Measurements from ENCODE around the gene RHBDD1.

The RHBDD1 gene

GRCh38 chr2:226943862-226944620 is 108.2 kb downstream of the RHBDD1 start:
- no peak for DNase-seq

GRCh38 chr2:226953206-226953605 is 117.4 kb downstream of the RHBDD1 start:
- DNase-seq = no peak

GRCh38 chr2:226953826-226954225 is 118.0 kb downstream of the RHBDD1 start:
- DNase-seq = no peak

GRCh38 chr2:226956659-226957058 is 120.8 kb downstream of the RHBDD1 start:
- DNase-seq = no peak

GRCh38 chr2:226959418-226959817 is 123.6 kb downstream of the RHBDD1 start:
- DNase-seq = no peak

- no peak for DNase-seq
Measured at GRCh38 chr2:226962176-226962773, 126.4 kb downstream of the RHBDD1 start.

GRCh38 chr2:226963528-226963927 is 127.7 kb downstream of the RHBDD1 start:
- DNase-seq = no peak

- DNase-seq = no peak
Measured at GRCh38 chr2:226965376-226965775, 129.5 kb downstream of the RHBDD1 start.

GRCh38 chr2:226969417-226970080 is 133.7 kb downstream of the RHBDD1 start:
- no peak for DNase-seq

- no peak for DNase-seq
Measured at GRCh38 chr2:226970362-226970761, 134.5 kb downstream of the RHBDD1 start.

GRCh38 chr2:226971084-226971483 is 135.2 kb downstream of the RHBDD1 start:
- DNase-seq = peak in 2 of 6 experiments; percentile 7 to 14

GRCh38 chr2:226971770-226972169 is 135.9 kb downstream of the RHBDD1 start:
- DNase-seq = no peak

- no peak for DNase-seq
Measured at GRCh38 chr2:226973816-226974215, 138.0 kb downstream of the RHBDD1 start.

- no peak for DNase-seq
Measured at GRCh38 chr2:226977775-226978190, 141.9 kb downstream of the RHBDD1 start.

GRCh38 chr2:226978300-226978699 is 142.4 kb downstream of the RHBDD1 start:
- DNase-seq = no peak

GRCh38 chr2:226979004-226979403 is 143.2 kb downstream of the RHBDD1 start:
- no peak for DNase-seq

GRCh38 chr2:226981791-226982326 is 146.0 kb downstream of the RHBDD1 start:
- no peak for DNase-seq

- DNase-seq = no peak
Measured at GRCh38 chr2:226983895-226984749, 148.3 kb downstream of the RHBDD1 start.

- peak in 3 of 6 experiments; percentile 3 to 64 (median 29) for DNase-seq
Measured at GRCh38 chr2:226984750-226985582, 149.1 kb downstream of the RHBDD1 start.

GRCh38 chr2:226985583-226985946 is 149.7 kb downstream of the RHBDD1 start:
- DNase-seq = no peak

GRCh38 chr2:226991663-226992062 is 155.8 kb downstream of the RHBDD1 start:
- no peak for DNase-seq

- DNase-seq = no peak
Measured at GRCh38 chr2:226993171-226993570, 157.3 kb downstream of the RHBDD1 start.

Measured in stimulated activated naive CD4-positive, alpha-beta T cell (primary cell).